ENCODE results near the gene THAP9.
"Not testable (repeated sequence)": the region's sequence is repeated elsewhere in the genome, so short reads cannot be mapped to it uniquely, and the experiment has no call there.

The THAP9 gene, protein sequence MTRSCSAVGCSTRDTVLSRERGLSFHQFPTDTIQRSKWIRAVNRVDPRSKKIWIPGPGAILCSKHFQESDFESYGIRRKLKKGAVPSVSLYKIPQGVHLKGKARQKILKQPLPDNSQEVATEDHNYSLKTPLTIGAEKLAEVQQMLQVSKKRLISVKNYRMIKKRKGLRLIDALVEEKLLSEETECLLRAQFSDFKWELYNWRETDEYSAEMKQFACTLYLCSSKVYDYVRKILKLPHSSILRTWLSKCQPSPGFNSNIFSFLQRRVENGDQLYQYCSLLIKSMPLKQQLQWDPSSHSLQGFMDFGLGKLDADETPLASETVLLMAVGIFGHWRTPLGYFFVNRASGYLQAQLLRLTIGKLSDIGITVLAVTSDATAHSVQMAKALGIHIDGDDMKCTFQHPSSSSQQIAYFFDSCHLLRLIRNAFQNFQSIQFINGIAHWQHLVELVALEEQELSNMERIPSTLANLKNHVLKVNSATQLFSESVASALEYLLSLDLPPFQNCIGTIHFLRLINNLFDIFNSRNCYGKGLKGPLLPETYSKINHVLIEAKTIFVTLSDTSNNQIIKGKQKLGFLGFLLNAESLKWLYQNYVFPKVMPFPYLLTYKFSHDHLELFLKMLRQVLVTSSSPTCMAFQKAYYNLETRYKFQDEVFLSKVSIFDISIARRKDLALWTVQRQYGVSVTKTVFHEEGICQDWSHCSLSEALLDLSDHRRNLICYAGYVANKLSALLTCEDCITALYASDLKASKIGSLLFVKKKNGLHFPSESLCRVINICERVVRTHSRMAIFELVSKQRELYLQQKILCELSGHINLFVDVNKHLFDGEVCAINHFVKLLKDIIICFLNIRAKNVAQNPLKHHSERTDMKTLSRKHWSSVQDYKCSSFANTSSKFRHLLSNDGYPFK

DNA sequence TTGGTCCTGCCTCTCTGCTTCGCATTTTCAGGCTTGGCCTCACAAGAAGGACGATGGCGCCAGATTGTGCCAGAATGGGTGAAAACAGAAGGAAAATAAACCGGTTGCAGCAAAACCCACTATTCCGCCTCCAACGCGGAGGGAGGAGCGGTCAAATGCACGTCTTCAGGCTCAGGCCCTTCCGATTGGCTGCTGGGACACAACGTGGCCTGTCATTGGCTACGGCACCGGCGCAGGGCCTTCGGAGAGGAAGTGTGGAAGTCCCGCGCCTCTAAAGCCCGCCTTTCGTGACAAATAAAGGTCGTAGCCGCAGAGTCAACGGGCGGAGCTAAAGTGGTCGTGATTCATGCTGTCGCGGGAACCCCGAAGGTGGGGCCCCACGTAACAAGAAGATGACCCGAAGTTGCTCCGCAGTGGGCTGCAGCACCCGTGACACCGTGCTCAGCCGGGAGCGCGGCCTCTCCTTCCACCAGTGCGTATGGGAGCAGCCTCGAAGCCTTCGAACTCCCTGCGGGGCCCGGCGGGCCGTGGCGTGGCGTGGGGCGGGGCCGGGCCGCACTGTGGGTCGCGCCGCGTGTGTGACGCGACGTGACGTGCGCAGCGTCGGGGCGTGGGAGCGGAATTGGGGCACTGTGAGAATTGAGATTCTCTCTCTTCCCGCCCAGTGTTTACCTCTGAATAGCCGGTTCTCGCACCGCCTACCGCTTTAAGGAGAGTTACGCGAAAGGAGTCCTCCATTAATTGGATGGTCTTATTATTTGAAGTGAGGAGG lies at the start of gene THAP9:
Gene THAP9 (plus strand): TSS at position 325 of the 772 bp plus-strand sequence. CDS start 68 bp downstream, at position 393.
- in situ Hi-C loops (cut with HindIII; ENCODE audit: low pct_unique_long_range_greater_than_20kb, low sequenced_read_pairs), result no loop called here
- peak; percentile 87 to 98 for DNase-seq (ENCODE audit: low read depth in 1 of 2, low spot score in 1 of 2)
- TF ChIP-seq JUND (IDR thresholded peaks at IDR 0.05; ENCODE audit: low read depth), result no peak

DNA sequence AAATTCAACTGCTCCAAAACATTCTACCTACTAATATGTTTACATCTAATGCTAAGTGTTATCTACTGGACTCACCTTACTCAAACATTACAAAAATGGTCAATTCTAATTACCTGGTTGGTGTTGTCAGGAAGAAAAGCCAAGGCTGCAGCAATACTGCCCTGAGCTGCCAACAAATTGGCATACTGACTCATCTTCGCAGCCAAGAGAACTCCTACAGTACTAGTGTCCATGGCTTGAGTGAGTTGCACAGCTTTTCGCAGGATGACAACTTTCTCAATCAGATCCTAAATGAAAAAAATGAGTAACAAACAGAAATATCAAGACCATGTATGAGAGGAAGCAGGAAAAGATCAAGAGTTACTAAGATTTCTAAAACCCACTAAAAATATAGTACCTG lies 49.2 kb upstream of the THAP9 start:
- no peak for TF ChIP-seq JUND (IDR thresholded peaks at IDR 0.05; ENCODE audit: low read depth)
- in situ Hi-C loops (cut with HindIII; ENCODE audit: low pct_unique_long_range_greater_than_20kb, low sequenced_read_pairs), result no loop called here

DNA sequence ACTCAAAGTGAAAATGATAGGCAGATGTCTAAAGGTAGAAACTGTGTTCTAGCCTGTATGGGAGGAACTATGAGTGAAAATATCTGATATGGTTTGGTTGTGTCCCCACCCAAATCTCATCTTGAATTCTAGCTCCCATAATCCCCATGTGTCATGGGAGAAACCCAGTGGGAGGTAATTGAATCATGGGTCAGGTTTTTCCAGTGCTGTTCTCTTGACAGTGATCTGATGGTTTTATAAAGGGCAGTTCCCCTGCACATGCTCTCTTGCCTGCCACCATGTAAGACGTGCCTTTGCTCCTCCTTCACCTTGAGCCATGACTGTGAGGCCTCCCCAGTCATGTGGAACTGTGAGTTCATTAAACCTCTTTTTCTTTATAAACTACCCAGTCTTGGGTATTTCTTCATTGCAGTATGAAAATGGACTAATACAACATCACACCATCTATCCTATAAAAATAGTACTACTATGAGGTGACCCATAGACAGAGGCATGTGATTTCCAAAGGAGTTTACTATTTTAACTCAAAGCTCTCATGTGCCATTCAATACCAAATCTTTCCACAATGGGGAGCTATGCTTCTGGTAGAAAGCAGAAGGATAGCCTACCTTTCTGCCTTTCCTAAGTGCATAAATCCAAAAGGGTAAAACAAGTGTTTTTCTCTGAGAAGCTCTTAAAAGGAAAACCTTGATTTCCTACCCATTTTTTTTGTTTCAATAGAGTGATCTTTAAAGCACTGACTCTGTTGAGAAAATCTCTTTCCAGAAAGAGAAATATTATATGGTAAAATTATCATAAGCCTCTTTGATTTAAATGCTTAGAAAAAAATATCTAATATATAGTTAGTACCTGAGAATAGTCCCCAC lies 48.4 kb upstream of the THAP9 start:
- peak in 1 of 2 experiments; percentile 52 for DNase-seq (ENCODE audit: low read depth in 1 of 2, low spot score in 1 of 2)
- TF ChIP-seq JUND (IDR thresholded peaks at IDR 0.05; ENCODE audit: low read depth), result no peak
- in situ Hi-C loops (cut with HindIII; ENCODE audit: low pct_unique_long_range_greater_than_20kb, low sequenced_read_pairs), result no loop called here

More for the DNA sequence above, 49.2 kb upstream of the THAP9 start:
- DNase-seq (ENCODE audit: low read depth in 1 of 2, low spot score in 1 of 2), result no peak

DNA sequence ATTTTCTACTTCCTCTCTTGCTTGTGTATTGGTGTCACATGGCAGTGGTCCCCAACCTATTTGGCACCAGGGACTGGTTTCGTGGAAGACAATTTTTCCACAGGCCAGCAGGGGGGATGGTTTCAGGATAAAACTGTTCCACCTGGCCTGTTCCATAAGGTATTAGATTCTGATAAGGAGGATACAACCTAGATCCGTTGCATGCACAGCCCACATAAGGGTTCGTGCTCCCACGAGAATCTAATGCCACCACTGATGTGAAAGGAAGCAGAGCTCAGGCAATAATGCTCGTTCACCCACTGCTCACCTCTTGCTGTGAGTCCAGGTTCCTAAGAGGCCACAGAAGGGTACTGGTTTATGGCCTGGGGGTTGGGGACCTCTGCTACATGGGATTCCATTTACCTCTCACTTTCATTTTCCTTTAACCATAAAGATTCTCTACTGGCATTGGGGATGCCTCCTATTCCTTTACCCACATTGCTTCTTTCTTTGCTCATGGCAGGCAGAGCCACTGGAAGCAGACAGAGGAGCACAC lies 47.7 kb upstream of the THAP9 start:
- DNase-seq (ENCODE audit: low read depth in 1 of 2, low spot score in 1 of 2), result peak in 1 of 2 experiments; percentile 1
- in situ Hi-C loops (cut with HindIII; ENCODE audit: low pct_unique_long_range_greater_than_20kb, low sequenced_read_pairs), result no loop called here
- no peak for TF ChIP-seq JUND (IDR thresholded peaks at IDR 0.05; ENCODE audit: low read depth)

DNA sequence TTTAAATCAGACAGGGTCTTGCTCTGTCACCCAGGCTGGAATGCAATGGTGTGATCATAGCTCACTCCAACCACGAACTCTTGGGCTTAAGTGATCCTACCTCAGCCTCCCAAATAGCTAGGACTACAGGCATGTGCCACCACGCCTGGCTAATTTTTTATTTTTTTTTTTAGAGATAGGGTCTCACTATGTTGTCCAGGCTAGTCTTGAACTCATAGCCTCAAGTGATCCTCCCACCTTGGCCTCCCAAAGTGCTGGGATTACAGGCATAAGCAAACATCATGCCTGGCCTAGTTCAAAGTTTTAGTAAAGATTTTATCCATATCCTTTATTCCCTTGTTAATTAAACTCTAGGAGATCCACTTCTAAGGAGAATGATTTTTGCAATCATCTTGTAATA lies 40.0 kb upstream of the THAP9 start:
- in situ Hi-C loops (cut with HindIII; ENCODE audit: low pct_unique_long_range_greater_than_20kb, low sequenced_read_pairs); DNase-seq (ENCODE audit: low read depth in 1 of 2, low spot score in 1 of 2): not testable (repeated sequence)

DNA sequence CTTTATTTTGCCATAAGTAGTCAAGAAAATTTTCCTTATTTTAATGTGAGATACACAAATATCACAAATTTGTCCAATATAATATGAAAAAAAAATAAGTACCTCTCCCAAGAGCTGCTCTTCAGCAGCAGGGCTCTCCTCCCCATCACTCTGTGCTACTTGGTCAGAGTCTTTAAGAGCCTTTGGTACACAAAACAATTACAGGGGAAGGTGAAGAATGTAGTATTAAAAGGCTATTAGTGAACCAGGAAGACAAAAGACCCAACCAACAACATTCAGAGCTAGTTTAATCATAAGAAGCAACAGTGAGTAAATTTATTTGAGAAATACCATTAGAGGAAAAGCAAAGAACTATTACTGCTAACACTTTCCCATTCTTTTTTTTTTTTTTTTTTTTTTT lies 39.0 kb upstream of the THAP9 start:
- no peak for DNase-seq (ENCODE audit: low read depth in 1 of 2, low spot score in 1 of 2)
- TF ChIP-seq JUND (IDR thresholded peaks at IDR 0.05; ENCODE audit: low read depth), result no peak
- in situ Hi-C loops (cut with HindIII; ENCODE audit: low pct_unique_long_range_greater_than_20kb, low sequenced_read_pairs), result no loop called here

DNA sequence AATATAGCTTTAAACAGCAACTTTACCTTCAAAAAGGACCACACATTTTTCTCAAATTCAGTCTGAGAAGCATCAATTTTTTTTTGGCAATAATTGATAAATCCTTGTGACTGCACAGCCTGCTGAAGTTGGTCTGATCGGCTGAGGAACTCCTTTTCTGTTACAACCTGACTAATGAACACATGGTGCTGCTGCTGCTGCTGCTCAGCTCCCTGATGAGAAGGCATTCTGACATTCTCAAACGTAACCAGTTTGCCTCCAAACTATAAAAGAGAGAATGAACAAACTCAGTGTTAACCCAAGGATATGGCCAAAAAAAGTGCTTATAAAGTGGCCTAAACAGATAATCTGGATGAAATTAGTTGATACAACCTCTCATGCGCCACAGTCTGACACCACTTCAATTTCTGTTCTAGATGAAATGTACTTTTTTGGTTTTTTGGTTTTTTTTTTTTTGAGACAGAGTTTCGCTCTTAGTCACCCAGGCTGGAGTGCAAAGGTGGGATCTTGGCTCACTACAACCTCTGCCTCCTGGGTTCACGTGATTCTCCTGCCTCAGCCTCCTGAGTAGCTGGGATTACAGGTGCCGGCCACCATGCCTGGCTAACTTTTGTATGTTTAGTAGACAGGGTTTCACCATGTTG lies 36.1 kb upstream of the THAP9 start:
- in situ Hi-C loops (cut with HindIII; ENCODE audit: low pct_unique_long_range_greater_than_20kb, low sequenced_read_pairs), result no loop called here
- TF ChIP-seq JUND (IDR thresholded peaks at IDR 0.05; ENCODE audit: low read depth), result no peak

DNA sequence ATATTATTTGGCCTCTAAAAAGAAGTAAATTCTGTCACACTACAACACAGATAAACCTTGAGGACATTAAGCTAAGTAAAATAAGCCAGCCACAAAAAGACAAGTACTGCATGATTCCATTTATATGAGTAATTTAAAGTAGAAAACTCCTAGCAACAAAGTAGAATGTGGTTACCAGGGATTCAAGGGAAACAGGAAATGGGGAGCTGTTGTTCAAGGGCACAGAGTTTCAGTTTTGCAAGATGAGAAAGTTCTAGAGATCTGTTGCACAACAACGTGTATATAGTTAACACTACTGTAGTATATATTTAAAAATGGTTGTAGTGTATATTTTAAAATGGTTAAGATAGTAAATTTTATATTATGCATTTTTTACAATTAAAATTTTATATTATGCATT lies 34.9 kb upstream of the THAP9 start:
- in situ Hi-C loops (cut with HindIII; ENCODE audit: low pct_unique_long_range_greater_than_20kb, low sequenced_read_pairs), result no loop called here
- DNase-seq (ENCODE audit: low read depth in 1 of 2, low spot score in 1 of 2), result no peak
- TF ChIP-seq JUND (IDR thresholded peaks at IDR 0.05; ENCODE audit: low read depth), result no peak

More for the DNA sequence above, 36.1 kb upstream of the THAP9 start:
- no peak for DNase-seq (ENCODE audit: low read depth in 1 of 2, low spot score in 1 of 2)

DNA sequence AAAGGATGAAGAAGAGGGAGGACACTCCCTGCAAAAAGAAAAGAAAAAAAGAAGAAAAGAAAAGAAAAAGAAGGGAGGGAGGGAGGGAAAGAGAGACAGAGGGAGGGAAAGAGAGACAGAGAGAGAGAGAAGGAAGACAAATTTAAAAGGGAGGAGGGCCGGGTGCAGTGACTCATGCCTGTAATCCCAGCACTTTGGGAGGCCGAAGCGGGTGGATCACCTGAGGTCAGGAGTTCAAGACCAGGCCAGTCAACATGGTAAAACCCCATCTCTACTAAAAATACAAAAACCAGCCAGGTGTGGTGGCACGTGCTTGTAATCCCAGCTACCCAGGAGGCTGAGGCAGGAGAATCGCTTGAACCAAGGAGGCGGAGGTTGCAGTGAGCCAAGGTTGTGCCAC lies 34.5 kb upstream of the THAP9 start:
- DNase-seq (ENCODE audit: low read depth in 1 of 2, low spot score in 1 of 2); in situ Hi-C loops (cut with HindIII; ENCODE audit: low pct_unique_long_range_greater_than_20kb, low sequenced_read_pairs): not testable (repeated sequence)

DNA sequence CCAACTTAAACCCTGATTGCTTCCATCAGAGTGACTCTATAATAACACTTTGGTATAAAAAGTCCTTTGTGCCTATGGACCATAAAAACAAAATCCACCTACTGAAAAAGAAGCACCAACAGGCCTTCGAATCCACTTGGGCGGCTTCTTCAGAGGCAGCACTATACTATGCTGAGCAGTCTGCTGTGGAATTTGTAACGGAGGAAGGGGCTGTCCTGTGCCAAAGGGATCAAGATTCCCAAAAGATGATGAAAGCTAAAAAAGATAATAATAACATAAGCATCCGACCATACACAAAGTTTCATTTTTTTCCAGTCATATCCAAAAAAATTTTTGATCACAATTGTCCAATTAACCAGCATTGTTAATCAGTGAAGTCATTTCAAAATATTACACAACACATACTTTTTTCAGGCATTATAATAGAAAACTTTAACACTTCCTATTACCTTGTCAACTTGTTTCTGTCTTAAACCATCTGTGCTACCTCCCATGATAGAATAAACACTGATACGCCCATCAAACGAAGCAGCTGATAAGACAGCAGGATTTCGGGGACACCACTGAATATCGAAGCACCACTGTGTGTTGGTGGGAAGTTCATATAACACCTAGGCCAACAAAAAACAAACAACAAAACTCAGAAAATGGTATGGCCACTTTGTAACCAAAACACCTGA lies 33.7 kb upstream of the THAP9 start:
- in situ Hi-C loops (cut with HindIII; ENCODE audit: low pct_unique_long_range_greater_than_20kb, low sequenced_read_pairs), result no loop called here

More for the DNA sequence above, 33.7 kb upstream of the THAP9 start:
- no peak for TF ChIP-seq JUND (IDR thresholded peaks at IDR 0.05; ENCODE audit: low read depth)
- no peak for DNase-seq (ENCODE audit: low read depth in 1 of 2, low spot score in 1 of 2)
